Measurements from ENCODE around the gene SNED1. TPM values are rescaled to one million over a fixed set of nuclear protein-coding genes. Genes with fewer than 3 reads are reported as not detected.

The SNED1 gene
- polyA plus RNA-seq, 3 donors: 0.02 to 3.4 (median 0.12) TPM

- Mint-ChIP-seq H3K9me3 (no peaks in the 10 kb centered on the region), H3K36me3 (no peaks in the 10 kb centered on the region), H3K27ac (no peak overlapping the region), H3K4me3 (no peak overlapping the region), H3K27me3 (ENCODE audit: low read depth in 3 of 3) (peaks cover 1 to 2% (median 2%) of the 10 kb centered on the region in 3 donors), H3K4me1 (peaks cover 2% of the 10 kb centered on the region)
- DNase-seq: no peak
- Histone ChIP-seq H3K4me3 (replicated peaks in 1 of 3; ENCODE audit: low read depth in 2 of 3, low read length in 3 of 3) (no peak overlapping the region), H3K9me3 (replicated peaks in 1 of 2; ENCODE audit: control insufficient read depth in 1 of 2, insufficient read depth in 1 of 2, low read length in 2 of 2) (no peaks in the 10 kb centered on the region), H3K4me1 (ENCODE audit: control insufficient read depth in 1 of 2, insufficient read depth in 2 of 2, low read length in 2 of 2) (no peaks in the 10 kb centered on the region), H3K4me2 (replicated peaks; ENCODE audit: extremely low read depth, low read length, poor library complexity, severe bottlenecking) (no peak overlapping the region), H2AFZ (ENCODE audit: insufficient read depth, low read depth, low read length, poor library complexity, severe bottlenecking) (no peak overlapping the region), H3K27me3 (ENCODE audit: control insufficient read depth in 2 of 2, insufficient read depth in 2 of 2, low read length in 2 of 2) (no peaks in the 10 kb centered on the region), H3K9ac (ENCODE audit: insufficient read depth, low read length, poor library complexity, severe bottlenecking) (no peak overlapping the region), H3K79me2 (ENCODE audit: insufficient read depth, low read length) (no peaks in the 10 kb centered on the region), H3K27ac (ENCODE audit: low read depth in 1 of 2, low read length in 2 of 2) (no peak overlapping the region), H4K20me1 (ENCODE audit: insufficient read depth, low read length) (no peaks in the 10 kb centered on the region), H3K36me3 (replicated peaks in 1 of 2; ENCODE audit: control insufficient read depth in 1 of 2, insufficient read depth in 2 of 2, low read length in 2 of 2) (no peaks in the 10 kb centered on the region)
- intact Hi-C loops (cut with micrococcal nuclease): no loop called here
- no peak for TF ChIP-seq CTCF (IDR thresholded peaks at IDR 0.05)
- WGBS (ENCODE audit: insufficient coverage): 87% methylated on average over 6 of the region's 14 CpGs
These were observed 48.4 kb upstream of the SNED1 start for GRCh38 chr2:240949791-240950705.

- no peaks in the 10 kb centered on the region for H3K36me3 Mint-ChIP-seq
- no peak overlapping the region for H3K27ac ChIP-seq (ENCODE audit: low read depth in 1 of 2, low read length in 2 of 2)
- no peak overlapping the region for H3K27ac Mint-ChIP-seq
- H2AFZ ChIP-seq (ENCODE audit: insufficient read depth, low read depth, low read length, poor library complexity, severe bottlenecking): no peak overlapping the region
- no peak overlapping the region for H3K4me3 ChIP-seq (replicated peaks in 1 of 3; ENCODE audit: low read depth in 2 of 3, low read length in 3 of 3)
- no peaks in the 10 kb centered on the region for H3K79me2 ChIP-seq (ENCODE audit: insufficient read depth, low read length)
- no peak overlapping the region for H3K9ac ChIP-seq (ENCODE audit: insufficient read depth, low read length, poor library complexity, severe bottlenecking)
- H3K4me1 ChIP-seq (ENCODE audit: control insufficient read depth in 1 of 2, insufficient read depth in 2 of 2, low read length in 2 of 2): no peaks in the 10 kb centered on the region
- TF ChIP-seq CTCF (IDR thresholded peaks at IDR 0.05): no peak
- no peaks in the 10 kb centered on the region for H3K27me3 ChIP-seq (ENCODE audit: control insufficient read depth in 2 of 2, insufficient read depth in 2 of 2, low read length in 2 of 2)
- no peak overlapping the region for H3K4me3 Mint-ChIP-seq
- no peaks in the 10 kb centered on the region for H3K9me3 ChIP-seq (replicated peaks in 1 of 2; ENCODE audit: control insufficient read depth in 1 of 2, insufficient read depth in 1 of 2, low read length in 2 of 2)
- H3K27me3 Mint-ChIP-seq (ENCODE audit: low read depth in 3 of 3): peaks cover 1 to 4% (median 2%) of the 10 kb centered on the region in 3 donors
- H4K20me1 ChIP-seq (ENCODE audit: insufficient read depth, low read length): no peaks in the 10 kb centered on the region
- no peak overlapping the region for H3K4me2 ChIP-seq (replicated peaks; ENCODE audit: extremely low read depth, low read length, poor library complexity, severe bottlenecking)
- H3K36me3 ChIP-seq (replicated peaks in 1 of 2; ENCODE audit: control insufficient read depth in 1 of 2, insufficient read depth in 2 of 2, low read length in 2 of 2): no peaks in the 10 kb centered on the region
- H3K9me3 Mint-ChIP-seq: no peaks in the 10 kb centered on the region
- 90% methylated on average over 3 of the region's 3 CpGs for WGBS (ENCODE audit: insufficient coverage)
- no peak for DNase-seq
- intact Hi-C loops (cut with micrococcal nuclease): no loop called here
- H3K4me1 Mint-ChIP-seq: peaks cover 2% of the 10 kb centered on the region
These were observed 47.3 kb upstream of the SNED1 start for GRCh38 chr2:240951045-240951594.

Measured in CD14-positive monocyte (primary cell).